ENCODE measurements around the gene MATN4.

GRCh38 chr20:45329497-45330319 is 21.6 kb upstream of the MATN4 start:
- TF ChIP-seq CTCF (conservative IDR thresholded peaks at IDR 0.05) = no peak
- no peak for TF ChIP-seq ZFX (IDR thresholded peaks at IDR 0.05)

Data from C4-2B (cell line).